Midbrain (tissue), 1 donor: ENCODE data around the gene SIGLEC8.
"Not testable (repeated sequence)": the region's sequence is repeated elsewhere in the genome, so short reads cannot be mapped to it uniquely, and the experiment has no call there.

Experiments
- DNase-seq: peaks from one replicate; lab custom pipeline; 2025; lab: John Stamatoyannopoulos, UW

SIGLEC8 gene

GRCh38 chr19:51447510-51447909, 10.7 kb downstream of the SIGLEC8 start:
- DNase-seq = not testable (repeated sequence)

GRCh38 chr19:51441410-51442390, 16.6 kb downstream of the SIGLEC8 start:
- DNase-seq = no peak

GRCh38 chr19:51440846-51441409, 17.3 kb downstream of the SIGLEC8 start:
- DNase-seq = no peak

- no peak for DNase-seq
Measured at GRCh38 chr19:51440052-51440451, 18.2 kb downstream of the SIGLEC8 start.

GRCh38 chr19:51439021-51439465, 19.2 kb downstream of the SIGLEC8 start:
- no peak for DNase-seq

- DNase-seq = no peak
Measured at GRCh38 chr19:51434456-51434855, 23.8 kb downstream of the SIGLEC8 start.

GRCh38 chr19:51433043-51433442, 25.2 kb downstream of the SIGLEC8 start:
- no peak for DNase-seq

- DNase-seq = no peak
Measured at GRCh38 chr19:51431124-51431523, 27.1 kb downstream of the SIGLEC8 start.

- no peak for DNase-seq
Measured at GRCh38 chr19:51430221-51430620, 28.0 kb downstream of the SIGLEC8 start.

GRCh38 chr19:51427201-51427600, 31.1 kb downstream of the SIGLEC8 start:
- DNase-seq = no peak

GRCh38 chr19:51422053-51422448, 36.2 kb downstream of the SIGLEC8 start:
- DNase-seq = peak; percentile 59

GRCh38 chr19:51421229-51422052, 36.8 kb downstream of the SIGLEC8 start:
- DNase-seq = no peak

GRCh38 chr19:51420511-51420910, 37.7 kb downstream of the SIGLEC8 start:
- DNase-seq = not testable (repeated sequence)

GRCh38 chr19:51418707-51419106, 39.5 kb downstream of the SIGLEC8 start:
- no peak for DNase-seq

- DNase-seq = no peak
Measured at GRCh38 chr19:51417810-51418157, 40.5 kb downstream of the SIGLEC8 start.

- peak; percentile 11 for DNase-seq
Measured at GRCh38 chr19:51417107-51417809, 41.0 kb downstream of the SIGLEC8 start, which contains the start of gene SIGLEC10. Gene SIGLEC10 (minus strand): TSS chr19:51417642. CDS start chr19:51417581, 61 bp downstream.

- DNase-seq = not testable (repeated sequence)
Measured at GRCh38 chr19:51416422-51416821, 41.8 kb downstream of the SIGLEC8 start.

GRCh38 chr19:51415187-51415586, 43.1 kb downstream of the SIGLEC8 start:
- no peak for DNase-seq

GRCh38 chr19:51410950-51411748, 47.1 kb downstream of the SIGLEC8 start:
- DNase-seq = no peak

GRCh38 chr19:51407511-51408131, 50.6 kb downstream of the SIGLEC8 start:
- DNase-seq = no peak
